ENCODE measurements around the gene PFKFB1. TPM values are rescaled to one million over a fixed set of nuclear protein-coding genes. Genes with fewer than 3 reads are reported as not detected.

The PFKFB1 gene
- total RNA-seq, 1 experiment from 2014 or later: not detected

- no peak overlapping the region for H3K4me3 ChIP-seq (ENCODE audit: low read depth, low read length, poor library complexity, severe bottlenecking)
- H3K9me3 ChIP-seq (ENCODE audit: low read depth, low read length, poor library complexity, severe bottlenecking): no peaks in the 10 kb centered on the region
- CTCF ChIA-PET: no interaction called here
- TF ChIP-seq CTCF (conservative IDR thresholded peaks at IDR 0.05; ENCODE audit: low read depth, low read length): no peak
- TF ChIP-seq EZH2 (IDR thresholded peaks at IDR 0.05; ENCODE audit: borderline replicate concordance, low read depth, low read length, poor library complexity, severe bottlenecking): no peak
- POLR2A ChIA-PET (ENCODE audit: low non-redundant PET): no interaction called here
- BruUV-seq (replicated peaks): no TSS peak
- no peak for DNase-seq (ENCODE audit: low spot score)
- H3K4me1 ChIP-seq (ENCODE audit: insufficient read depth, low read length, poor library complexity, severe bottlenecking): no peaks in the 10 kb centered on the region
- intact Hi-C loops (cut with micrococcal nuclease; ENCODE audit: unreplicated experiment): no loop called here
- H3K27me3 ChIP-seq (replicated peaks; ENCODE audit: insufficient read depth, low read depth, low read length, poor library complexity): no peaks in the 10 kb centered on the region
- H3K36me3 ChIP-seq (ENCODE audit: insufficient read depth, low read length, poor library complexity, severe bottlenecking): no peaks in the 10 kb centered on the region
- no peak overlapping the region for H3K27ac ChIP-seq (ENCODE audit: low read depth, low read length, poor library complexity, severe bottlenecking)
Observed at GRCh38 chrX:54977387-54977786, 16.6 kb downstream of the PFKFB1 start.

- no peak for TF ChIP-seq EZH2 (IDR thresholded peaks at IDR 0.05; ENCODE audit: borderline replicate concordance, low read depth, low read length, poor library complexity, severe bottlenecking)
- TF ChIP-seq CTCF (conservative IDR thresholded peaks at IDR 0.05; ENCODE audit: low read depth, low read length): no peak
- CTCF ChIA-PET: no interaction called here
- BruUV-seq (replicated peaks): no TSS peak
- no peak overlapping the region for H3K27ac ChIP-seq (ENCODE audit: low read depth, low read length, poor library complexity, severe bottlenecking)
- no peak for DNase-seq (ENCODE audit: low spot score)
- no peaks in the 10 kb centered on the region for H3K36me3 ChIP-seq (ENCODE audit: insufficient read depth, low read length, poor library complexity, severe bottlenecking)
- H3K4me3 ChIP-seq (ENCODE audit: low read depth, low read length, poor library complexity, severe bottlenecking): no peak overlapping the region
- H3K4me1 ChIP-seq (ENCODE audit: insufficient read depth, low read length, poor library complexity, severe bottlenecking): no peaks in the 10 kb centered on the region
- intact Hi-C loops (cut with micrococcal nuclease; ENCODE audit: unreplicated experiment): no loop called here
- POLR2A ChIA-PET (ENCODE audit: low non-redundant PET): no interaction called here
- no peaks in the 10 kb centered on the region for H3K9me3 ChIP-seq (ENCODE audit: low read depth, low read length, poor library complexity, severe bottlenecking)
- H3K27me3 ChIP-seq (replicated peaks; ENCODE audit: insufficient read depth, low read depth, low read length, poor library complexity): no peaks in the 10 kb centered on the region
Observed at GRCh38 chrX:54964766-54965497, 29.1 kb downstream of the PFKFB1 start.

DNA sequence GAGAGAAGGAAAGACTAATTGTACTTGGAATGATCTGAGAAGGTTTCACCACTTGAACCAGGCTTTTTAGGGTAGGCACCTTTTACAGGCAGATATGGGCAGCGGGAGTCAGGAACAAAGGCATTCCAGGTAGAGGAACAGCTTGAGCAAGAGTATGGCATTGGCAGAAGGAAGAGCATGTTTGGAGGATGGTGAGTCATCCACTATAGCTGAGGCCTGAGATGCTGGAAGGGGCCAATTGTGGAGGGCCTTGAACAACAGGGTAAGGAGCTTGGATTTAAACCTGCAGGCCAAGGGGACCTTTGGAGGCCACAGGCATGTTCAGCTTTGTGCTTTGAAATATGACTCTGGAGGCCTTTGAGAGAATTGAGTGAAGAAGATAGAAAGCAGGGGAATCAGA lies 32.2 kb downstream of the PFKFB1 start:
- no peaks in the 10 kb centered on the region for H3K36me3 ChIP-seq (ENCODE audit: insufficient read depth, low read length, poor library complexity, severe bottlenecking)
- no TSS peak for BruUV-seq (replicated peaks)
- no peaks in the 10 kb centered on the region for H3K27me3 ChIP-seq (replicated peaks; ENCODE audit: insufficient read depth, low read depth, low read length, poor library complexity)
- ChIA-PET POLR2A (ENCODE audit: low non-redundant PET) (no interaction called here), CTCF (no interaction called here)
- intact Hi-C loops (cut with micrococcal nuclease; ENCODE audit: unreplicated experiment): no loop called here
- DNase-seq (ENCODE audit: low spot score): no peak
- H3K4me1 ChIP-seq (ENCODE audit: insufficient read depth, low read length, poor library complexity, severe bottlenecking): no peaks in the 10 kb centered on the region
- no peak overlapping the region for H3K27ac ChIP-seq (ENCODE audit: low read depth, low read length, poor library complexity, severe bottlenecking)
- no peak for TF ChIP-seq CTCF (conservative IDR thresholded peaks at IDR 0.05; ENCODE audit: low read depth, low read length)
- no peak for TF ChIP-seq EZH2 (IDR thresholded peaks at IDR 0.05; ENCODE audit: borderline replicate concordance, low read depth, low read length, poor library complexity, severe bottlenecking)
- H3K4me3 ChIP-seq (ENCODE audit: low read depth, low read length, poor library complexity, severe bottlenecking): no peak overlapping the region
- H3K9me3 ChIP-seq (ENCODE audit: low read depth, low read length, poor library complexity, severe bottlenecking): no peaks in the 10 kb centered on the region
